ENCODE results near the gene ST7. TPM values are rescaled to one million over a fixed set of nuclear protein-coding genes. Genes with fewer than 3 reads are reported as not detected.

The ST7 gene
- total and polyA plus RNA-seq, 2 donors (not counting 1 experiment from before 2014, with no cell fraction given) = 2.3 to 4.6 TPM

DNA sequence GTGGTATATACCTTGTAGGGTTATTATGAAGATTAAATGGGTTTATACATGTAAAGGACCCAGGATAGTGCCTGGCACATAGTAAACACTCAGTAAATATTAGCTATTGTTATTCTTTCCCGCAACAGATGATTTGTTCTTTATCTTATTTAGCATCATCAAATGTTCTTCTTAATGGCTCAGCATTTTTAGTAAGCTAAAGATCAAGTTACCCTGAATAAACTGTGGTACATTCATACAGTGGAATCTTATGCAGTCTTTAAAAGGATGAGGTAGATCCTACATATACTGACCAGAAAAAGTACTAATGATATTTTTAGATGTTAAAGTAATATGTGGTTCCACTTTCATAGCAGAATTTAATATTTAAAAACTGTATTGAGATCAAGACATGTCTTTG lies 65.4 kb downstream of the ST7 start:
- ATAC-seq (ENCODE audit: low read depth) = no peak
- intact Hi-C loops (cut with micrococcal nuclease) = no loop called here
- H3K9ac ChIP-seq (ENCODE audit: low read length) = no peak overlapping the region

GRCh38 chr7:117019287-117019686 lies 66.0 kb downstream of the ST7 start:
- Mint-ChIP-seq H3K4me3 (no peak overlapping the region), H3K27ac (no peak overlapping the region), H3K4me1 (peaks cover 12% of the 10 kb centered on the region), H3K9me3 (ENCODE audit: insufficient read depth) (no peaks in the 10 kb centered on the region), H3K27me3 (no peaks in the 10 kb centered on the region)
- no peaks in the 10 kb centered on the region for H3K36me3 ChIP-seq (replicated peaks in 1 of 2; ENCODE audit: control extremely low read depth in 1 of 2, control insufficient read depth in 1 of 2, extremely low read depth in 1 of 2, insufficient read depth in 2 of 2, low read length in 1 of 2)
- H3K4me3 ChIP-seq (ENCODE audit: control extremely low read depth in 1 of 5, extremely low read depth in 1 of 5, insufficient read depth in 1 of 5, low read depth in 2 of 5, low read length in 4 of 5) = no peak overlapping the region
- POLR2A ChIA-PET = no interaction called here
- H3K4me2 ChIP-seq (replicated peaks; ENCODE audit: low read depth, low read length, poor library complexity, severe bottlenecking) = no peak overlapping the region
- H3K4me1 ChIP-seq (ENCODE audit: control insufficient read depth in 2 of 2, insufficient read depth in 2 of 2, low read length in 2 of 2) = no peaks in the 10 kb centered on the region
- intact Hi-C loops (cut with micrococcal nuclease) = no loop called here
- ATAC-seq (ENCODE audit: low read depth) (no peak), DNase-seq (no peak)
- H3K27me3 ChIP-seq (replicated peaks in 1 of 4; ENCODE audit: control extremely low read depth in 1 of 4, control insufficient read depth in 3 of 4, insufficient read depth in 4 of 4, low read length in 3 of 4) = no peaks in the 10 kb centered on the region
- WGBS (ENCODE audit: insufficient coverage) = no CpG with 5 or more reads among the region's 2 CpGs
- H3K9ac ChIP-seq (ENCODE audit: low read length) = no peak overlapping the region
- TF ChIP-seq EZH2 (IDR thresholded peaks at IDR 0.05; ENCODE audit: borderline replicate concordance, insufficient read depth, low read depth, low read length, poor library complexity, severe bottlenecking) = no peak
- TF ChIP-seq CTCF (IDR thresholded peaks at IDR 0.05) = no peak
- no peak overlapping the region for H3K27ac ChIP-seq (ENCODE audit: low read length in 2 of 2)
- H4K20me1 ChIP-seq (ENCODE audit: control insufficient read depth, insufficient read depth, low read length, poor library complexity, severe bottlenecking) = no peaks in the 10 kb centered on the region
- CTCF ChIA-PET = interaction anchor here (1.1 kb wide), 1 partner anchor 9 kb away, joined by 3 read pairs; no protein-coding TSS in a partner anchor
- no peak overlapping the region for H2AFZ ChIP-seq (ENCODE audit: insufficient read depth, low read depth, low read length, poor library complexity, severe bottlenecking)
- H3K79me2 ChIP-seq (ENCODE audit: control insufficient read depth, insufficient read depth, low read length) = no peaks in the 10 kb centered on the region
- no peaks in the 10 kb centered on the region for H3K9me3 ChIP-seq (ENCODE audit: control extremely low read depth in 1 of 3, control insufficient read depth in 2 of 3, insufficient read depth in 1 of 3, low read length in 2 of 3)

More for the DNA sequence above, 65.4 kb downstream of the ST7 start:
- Histone ChIP-seq H3K4me3 (ENCODE audit: control extremely low read depth in 1 of 5, extremely low read depth in 1 of 5, insufficient read depth in 1 of 5, low read depth in 2 of 5, low read length in 4 of 5) (no peak overlapping the region), H4K20me1 (ENCODE audit: control insufficient read depth, insufficient read depth, low read length, poor library complexity, severe bottlenecking) (no peaks in the 10 kb centered on the region), H3K4me2 (replicated peaks; ENCODE audit: low read depth, low read length, poor library complexity, severe bottlenecking) (no peak overlapping the region), H3K27ac (ENCODE audit: low read length in 2 of 2) (no peak overlapping the region), H3K79me2 (ENCODE audit: control insufficient read depth, insufficient read depth, low read length) (no peaks in the 10 kb centered on the region), H3K9me3 (ENCODE audit: control extremely low read depth in 1 of 3, control insufficient read depth in 2 of 3, insufficient read depth in 1 of 3, low read length in 2 of 3) (no peaks in the 10 kb centered on the region), H3K36me3 (replicated peaks in 1 of 2; ENCODE audit: control extremely low read depth in 1 of 2, control insufficient read depth in 1 of 2, extremely low read depth in 1 of 2, insufficient read depth in 2 of 2, low read length in 1 of 2) (no peaks in the 10 kb centered on the region), H3K4me1 (ENCODE audit: control insufficient read depth in 2 of 2, insufficient read depth in 2 of 2, low read length in 2 of 2) (no peaks in the 10 kb centered on the region), H3K27me3 (replicated peaks in 1 of 4; ENCODE audit: control extremely low read depth in 1 of 4, control insufficient read depth in 3 of 4, insufficient read depth in 4 of 4, low read length in 3 of 4) (no peaks in the 10 kb centered on the region), H2AFZ (ENCODE audit: insufficient read depth, low read depth, low read length, poor library complexity, severe bottlenecking) (no peak overlapping the region)
- WGBS (ENCODE audit: insufficient coverage) = no CpG with 5 or more reads among the region's 1 CpG
- TF ChIP-seq CTCF (IDR thresholded peaks at IDR 0.05) (no peak), EZH2 (IDR thresholded peaks at IDR 0.05; ENCODE audit: borderline replicate concordance, insufficient read depth, low read depth, low read length, poor library complexity, severe bottlenecking) (no peak)
- CTCF ChIA-PET = no interaction called here
- H3K9me3 Mint-ChIP-seq (ENCODE audit: insufficient read depth) = no peaks in the 10 kb centered on the region
- H3K4me1 Mint-ChIP-seq = peaks cover 14% of the 10 kb centered on the region
- no peak for DNase-seq
- no peaks in the 10 kb centered on the region for H3K27me3 Mint-ChIP-seq
- no peak overlapping the region for H3K4me3 Mint-ChIP-seq
- no peak overlapping the region for H3K27ac Mint-ChIP-seq
- POLR2A ChIA-PET = no interaction called here
